K562 (cell line): ENCODE results near the gene BAHD1. TPM values are rescaled to one million over a fixed set of nuclear protein-coding genes. Genes with fewer than 3 reads are reported as not detected.

Source experiments
- ATAC-seq: fragments of 200-7000 bp; cut with Tn5 transposase; 3 replicates; pipeline ENCODE4 v1.9.1; 2020; ENCODE audit warnings: moderate library complexity
- BruUV-seq: library from RNA; stranded (reverse); fragments of 400-500 nt; replicated peaks from 2 replicates; lab custom pipeline; 2021; lab: Mats Ljungman, UMichigan
- CTCF ChIA-PET: fragments of 300-600 bp; formaldehyde crosslinking; extraction: SDS; loops from one replicate; lab custom pipeline; 2021; ENCODE audit warnings: low intra/inter-chr PET ratio; lab: Yijun Ruan, JAX
- POLR2A ChIA-PET: fragments of 300-600, 350-650 bp; sonication (Branson Sonifier 250); formaldehyde crosslinking; extraction: SDS; loops from one replicate; lab custom pipeline; 2021; ENCODE audit warnings: antibody characterized with exemption, inconsistent platforms; lab: Yijun Ruan, JAX
- DNase-seq, 4 experiments: peaks; one replicate each; pipeline versions ENCODE4 v3.0.0 to v3.0.0-alpha.2; 2011 to 2018; ENCODE audit warnings: low spot score in 3 of 4, mixed read lengths in 3 of 4; ENCODE audit errors: extremely low read depth in 1 of 4
- FAIRE-seq: peaks from 2 replicates; lab custom pipeline; 2011; peaks lifted over from hg19 to GRCh38; lab: Jason Lieb, UNC
- H2AFZ ChIP-seq: 2 replicates; pipeline ENCODE4 v1.6.0; 2011; ENCODE audit warnings: low read depth, low read length, control low read depth, inconsistent platforms
- H3K27ac ChIP-seq: fragments of 200-600 bp; 3 replicates; pipeline ENCODE4 v1.8.0; 2011; ENCODE audit warnings: low read depth, mild to moderate bottlenecking, control low read depth, inconsistent platforms, low read length, moderate library complexity, mixed read lengths; ENCODE audit errors: extremely low read depth
- H3K27me3 ChIP-seq, 2 experiments: fragments of 300-600 bp in 1 of 2; 2 replicates in 1 of 2; 3 replicates in 1 of 2; pipeline versions ENCODE4 v1.6.0 to v1.8.0; 2011; ENCODE audit warnings: inconsistent platforms in 2 of 2, low read length in 2 of 2, mild to moderate bottlenecking in 1 of 2, mixed read lengths in 1 of 2, moderate library complexity in 1 of 2; ENCODE audit not compliant: control insufficient read depth in 2 of 2, insufficient read depth in 2 of 2
- H3K36me3 ChIP-seq: fragments of 300-600 bp; 3 replicates; pipeline ENCODE4 v1.8.0; 2011; ENCODE audit warnings: mild to moderate bottlenecking, low read length, inconsistent platforms; ENCODE audit not compliant: control insufficient read depth, insufficient read depth
- H3K4me1 ChIP-seq, 2 experiments: fragments of 200-600 bp in 1 of 2; replicated peaks in 1 of 2; 2 replicates in 1 of 2; 3 replicates in 1 of 2; pipeline versions ENCODE4 v1.5.1 to v1.8.0; 2011; ENCODE audit warnings: inconsistent platforms in 2 of 2, low read length in 2 of 2, mild to moderate bottlenecking in 1 of 2, mixed read lengths in 1 of 2, moderate library complexity in 1 of 2; ENCODE audit not compliant: control insufficient read depth in 2 of 2, insufficient read depth in 2 of 2
- H3K4me2 ChIP-seq: 2 replicates; pipeline ENCODE4 v1.6.1; 2011; ENCODE audit warnings: low read length, control low read depth, inconsistent platforms, mixed read lengths; ENCODE audit not compliant: insufficient read depth
- H3K4me3 ChIP-seq: fragments of 200-600 bp; sonication (generic), shearing (Covaris generic); 2 replicates; pipeline ENCODE4 v1.5.1; 2016; ENCODE audit warnings: control low read depth, inconsistent platforms
- H3K79me2 ChIP-seq: fragments of 200-600 bp; 3 replicates; pipeline ENCODE4 v1.8.0; 2011; ENCODE audit warnings: low read length, inconsistent platforms; ENCODE audit not compliant: control insufficient read depth, insufficient read depth
- H3K9ac ChIP-seq, 2 experiments: 2 replicates each; pipeline versions ENCODE4 v1.6.0 to v1.6.1; 2011; ENCODE audit warnings: low read depth in 2 of 2, low read length in 2 of 2, control low read depth in 1 of 2, inconsistent platforms in 1 of 2, mild to moderate bottlenecking in 1 of 2, mixed read lengths in 1 of 2; ENCODE audit not compliant: insufficient read depth in 1 of 2
- H3K9me1 ChIP-seq: one replicate; pipeline ENCODE4 v1.6.0; 2011; ENCODE audit warnings: inconsistent platforms, mild to moderate bottlenecking, low read length, moderate library complexity; ENCODE audit not compliant: control insufficient read depth, insufficient read depth
- H3K9me3 ChIP-seq: replicated peaks from 2 replicates; pipeline ENCODE4 v1.5.1; 2011; ENCODE audit warnings: low read depth, low read length, inconsistent platforms; ENCODE audit not compliant: control insufficient read depth, insufficient read depth
- H4K20me1 ChIP-seq: replicated peaks from 2 replicates; pipeline ENCODE4 v1.6.1; 2011; ENCODE audit warnings: low read length, inconsistent platforms, mixed read lengths; ENCODE audit not compliant: control insufficient read depth, insufficient read depth
- HDGF ChIP-seq: fragments of 450-650 bp; IDR thresholded peaks from 2 replicates; pipeline ENCODE4 v1.6.1; 2016
- KDM5B ChIP-seq: fragments of 200-600 bp; sonication (generic); IDR thresholded peaks from 2 replicates; pipeline ENCODE4 v1.6.1; 2012; ENCODE audit warnings: low read depth, mild to moderate bottlenecking, moderate library complexity, low read length, control low read depth, inconsistent platforms; ENCODE audit not compliant: insufficient replicate concordance
- MAFG ChIP-seq: fragments of 450-650 bp; conservative IDR thresholded peaks from 2 replicates; pipeline ENCODE4 v1.6.1; 2016; ENCODE audit warnings: missing genetic modification characterization, missing compliant biosample characterization
- MAZ ChIP-seq, 2 experiments: fragments of 450-650 bp in 1 of 2; sonication (generic) in 1 of 2; formaldehyde crosslinking; IDR thresholded peaks in 1 of 2; conservative IDR thresholded peaks in 1 of 2; 2 replicates each; pipeline versions ENCODE4 v1.4.0 to v1.5.0; 2020; ENCODE audit warnings: mild to moderate bottlenecking in 1 of 2, missing genetic modification reagents in 1 of 2
- NFE2 ChIP-seq: IDR thresholded peaks from 2 replicates; pipeline ENCODE4 v1.6.1; 2014; ENCODE audit warnings: antibody characterized with exemption, low read depth
- NFRKB ChIP-seq: fragments of 450-650 bp; IDR thresholded peaks from 2 replicates; pipeline ENCODE4 v1.6.1; 2016; ENCODE audit warnings: low read depth
- NONO ChIP-seq, 2 experiments: fragments of 200-400 bp in 1 of 2; fragments of 450-650 bp in 1 of 2; formaldehyde crosslinking in 1 of 2; IDR thresholded peaks; 2 replicates each; pipeline ENCODE4 v1.6.1; 2017; ENCODE audit warnings: low read depth in 2 of 2, mild to moderate bottlenecking in 2 of 2, moderate library complexity in 2 of 2, low read length in 1 of 2
- NRF1 ChIP-seq, 2 experiments: fragments of 450-650 bp; IDR thresholded peaks in 1 of 2; conservative IDR thresholded peaks in 1 of 2; 2 replicates each; pipeline ENCODE4 v1.6.1; 2014; ENCODE audit warnings: mild to moderate bottlenecking in 2 of 2
- PHF8 ChIP-seq: fragments of 200-600 bp; sonication (generic); IDR thresholded peaks from 2 replicates; pipeline ENCODE4 v1.6.1; 2012; ENCODE audit warnings: mixed run types, mild to moderate bottlenecking, inconsistent platforms, low read length, moderate library complexity, borderline replicate concordance
- RBFOX2 ChIP-seq: fragments of 200-400 bp; formaldehyde crosslinking; IDR thresholded peaks from 2 replicates; pipeline ENCODE4 v1.6.1; 2017; ENCODE audit warnings: low read depth, mild to moderate bottlenecking, low read length, moderate library complexity
- SUPT5H ChIP-seq: fragments of 450-650 bp; IDR thresholded peaks from 2 replicates; pipeline ENCODE4 v1.6.1; 2016
- TBL1XR1 ChIP-seq, 2 experiments: IDR thresholded peaks; 2 replicates each; pipeline ENCODE4 v1.6.1; 2012; ENCODE audit warnings: improper control_type of control experiment in 2 of 2, low read length in 2 of 2, mild to moderate bottlenecking in 1 of 2
- ZC3H4 ChIP-seq: sonication (generic); formaldehyde crosslinking; IDR thresholded peaks from 2 replicates; pipeline ENCODE4 v1.9.0; 2021; ENCODE audit warnings: missing genetic modification reagents, borderline replicate concordance
- ZFX ChIP-seq: sonication (generic); formaldehyde crosslinking; IDR thresholded peaks from 2 replicates; pipeline ENCODE4 v1.8.0; 2022; ENCODE audit warnings: mild to moderate bottlenecking, missing genetic modification reagents, moderate library complexity
- WGBS: fragments of 100-300 bp; shearing (Covaris generic); methylation state at CpG from one replicate; pipeline ENCODE4 v1.1.6; 2016; ENCODE audit warnings: low coverage, mixed read lengths; ENCODE audit not compliant: insufficient coverage; ENCODE audit errors: missing lambda C conversion rate; 5-methylcytosine and 5-hydroxymethylcytosine counted together
- in situ Hi-C: fragments of 300-500 bp; cut with MboI; formaldehyde crosslinking; loops from 4 replicates; pipeline ENCODE4 v1.15.0; 2018; ENCODE audit warnings: inconsistent platforms, mixed read lengths
- intact Hi-C: fragments of 100-400 bp; cut with micrococcal nuclease; formaldehyde crosslinking; loops from 2 replicates; pipeline ENCODE4 v1.14.2; 2022
- polyA plus RNA-seq, 8 experiments: library from polyadenylated mRNA; depleted of rRNA in 4 of 8; stranded (reverse) in 5 of 8; unstranded in 3 of 8; fragments of >200 nt; fragmentation: Nextera tagmentation in 2 of 8; fragmentation: Illumina TruSeq in 1 of 8; extraction: Ambion mirVana in 2 of 8; extraction: Trizol in 1 of 8; gene quantifications; 2 replicates each; pipeline versions ENCODE4 v1.2.1 to v1.2.3, GENCODE V29; 2011 to 2014; ENCODE audit warnings: inconsistent platforms in 1 of 8, missing spikeins in 1 of 8
- total RNA-seq, 7 experiments: library from RNA; depleted of rRNA in 6 of 7; stranded (reverse); fragments of >200 nt in 6 of 7; fragmentation: Illumina TruSeq in 2 of 7; extraction: Trizol in 2 of 7; gene quantifications; 2 replicates each; pipeline versions ENCODE4 v1.2.1 to v1.2.3, GENCODE V29; 2011 to 2021; ENCODE audit warnings: low replicate concordance in 1 of 7
- TF ChIP-seq, protein P1 (sequence below), 2 experiments: fragments of 450-650 bp; IDR thresholded peaks; 2 replicates each; pipeline ENCODE4 v1.6.1; 2018; ENCODE audit warnings: mild to moderate bottlenecking in 2 of 2, low read depth in 1 of 2; ENCODE audit not compliant: partially characterized antibody in 2 of 2
- TF ChIP-seq, protein P2 (sequence below), 3 experiments: fragments of 200-800 bp in 1 of 3; sonication (Bioruptor generic) in 1 of 3; sonication (generic) in 1 of 3; formaldehyde crosslinking in 1 of 3; IDR thresholded peaks; 2 replicates each; pipeline versions ENCODE4 v1.6.1 to v1.8.0; 2016 to 2022; ENCODE audit warnings: mild to moderate bottlenecking in 2 of 3, missing compliant biosample characterization in 2 of 3, missing genetic modification characterization in 2 of 3, missing genetic modification reagents in 1 of 3

The BAHD1 gene
- total and polyA plus RNA-seq, 9 of the 15 experiments (the other 6 are each of a cell fraction or from before 2014, with no cell fraction given): 0.55 to 38.5 (median 11.5) TPM

DNA sequence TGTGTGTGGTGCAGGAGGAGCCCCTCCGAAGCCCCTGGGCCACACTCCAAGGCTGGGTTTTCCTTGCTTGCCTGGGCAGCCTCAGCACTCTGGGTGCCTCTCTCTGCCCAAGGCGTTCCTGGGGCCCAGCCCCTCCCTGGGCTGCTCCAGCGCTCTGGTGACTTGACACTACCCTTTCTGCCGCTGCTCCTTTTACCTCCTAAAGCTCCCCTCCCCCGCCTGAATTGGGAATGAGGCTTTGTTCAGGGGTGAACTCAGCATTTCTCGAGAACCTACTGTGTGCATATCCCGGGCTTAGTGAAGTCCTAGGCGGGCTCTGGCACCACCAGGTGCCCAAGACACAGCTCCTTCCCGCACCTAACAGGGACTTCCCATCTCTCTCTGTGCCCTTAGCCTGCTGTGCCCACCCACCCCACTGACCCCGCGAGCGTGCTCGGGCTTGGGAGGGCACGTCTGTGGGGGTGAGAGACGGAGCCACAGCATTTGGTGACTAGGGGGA is 1.2 kb upstream of the BAHD1 start:
- Histone ChIP-seq H3K9me1 (peaks cover 4% of the 10 kb centered on the region), H3K79me2 (peaks cover 60% of the 10 kb centered on the region), H3K9me3 (no peaks in the 10 kb centered on the region), H3K36me3 (peaks cover 13% of the 10 kb centered on the region; the same call in 2 of the 3 replicates), H2AFZ (peak overlapping the region; percentile 85), H3K27me3 (no peaks in the 10 kb centered on the region), H3K9ac (peak overlapping the region; percentile 81 to 88), H3K4me3 (peak overlapping the region; percentile 80), H4K20me1 (peaks cover 20% of the 10 kb centered on the region), H3K4me2 (peak overlapping the region; percentile 85), H3K27ac (peak overlapping the region; percentile 78), H3K4me1 (peaks cover 59 to 77% of the 10 kb centered on the region in 2 experiments)
- POLR2A ChIA-PET: interaction anchor here (0.5 to 8.4 kb wide), 7 partner anchors 10 to 170 kb away, joined by 3 to 89 read pairs (median 4); no protein-coding TSS in a partner anchor
- intact Hi-C loops (no loop called here), in situ Hi-C loops (no loop called here)
- CTCF ChIA-PET: no interaction called here
- peak; percentile 35 to 78 (median 56) for DNase-seq
- no peak for FAIRE-seq
- BruUV-seq: no TSS peak
- peak; percentile 45 for ATAC-seq
- WGBS: under 1% methylated on average over 15 of the region's 15 CpGs
- no peak for TF ChIP-seq NONO (IDR thresholded peaks at IDR 0.05; ENCODE audit: low read depth in 2 of 2, low read length in 1 of 2)
- TF ChIP-seq NRF1 (conservative IDR thresholded peaks at IDR 0.05 in 1 of 2, IDR thresholded peaks at IDR 0.05 in 1 of 2): peak; percentile 36 to 45; a peak in 2 of 4 replicates
- TF ChIP-seq MAFG: 0 out of 2 replicates have a peak, but pooled peaks have one; percentile 14
- TF ChIP-seq MAZ (CRISPR knock-in tag; conservative IDR thresholded peaks at IDR 0.05 in 1 of 2, IDR thresholded peaks at IDR 0.05 in 1 of 2): 0 out of 4 replicates have a peak, but pooled peaks of 1 of the 2 experiments have one; percentile 10
- TF ChIP-seq, protein P1, sequence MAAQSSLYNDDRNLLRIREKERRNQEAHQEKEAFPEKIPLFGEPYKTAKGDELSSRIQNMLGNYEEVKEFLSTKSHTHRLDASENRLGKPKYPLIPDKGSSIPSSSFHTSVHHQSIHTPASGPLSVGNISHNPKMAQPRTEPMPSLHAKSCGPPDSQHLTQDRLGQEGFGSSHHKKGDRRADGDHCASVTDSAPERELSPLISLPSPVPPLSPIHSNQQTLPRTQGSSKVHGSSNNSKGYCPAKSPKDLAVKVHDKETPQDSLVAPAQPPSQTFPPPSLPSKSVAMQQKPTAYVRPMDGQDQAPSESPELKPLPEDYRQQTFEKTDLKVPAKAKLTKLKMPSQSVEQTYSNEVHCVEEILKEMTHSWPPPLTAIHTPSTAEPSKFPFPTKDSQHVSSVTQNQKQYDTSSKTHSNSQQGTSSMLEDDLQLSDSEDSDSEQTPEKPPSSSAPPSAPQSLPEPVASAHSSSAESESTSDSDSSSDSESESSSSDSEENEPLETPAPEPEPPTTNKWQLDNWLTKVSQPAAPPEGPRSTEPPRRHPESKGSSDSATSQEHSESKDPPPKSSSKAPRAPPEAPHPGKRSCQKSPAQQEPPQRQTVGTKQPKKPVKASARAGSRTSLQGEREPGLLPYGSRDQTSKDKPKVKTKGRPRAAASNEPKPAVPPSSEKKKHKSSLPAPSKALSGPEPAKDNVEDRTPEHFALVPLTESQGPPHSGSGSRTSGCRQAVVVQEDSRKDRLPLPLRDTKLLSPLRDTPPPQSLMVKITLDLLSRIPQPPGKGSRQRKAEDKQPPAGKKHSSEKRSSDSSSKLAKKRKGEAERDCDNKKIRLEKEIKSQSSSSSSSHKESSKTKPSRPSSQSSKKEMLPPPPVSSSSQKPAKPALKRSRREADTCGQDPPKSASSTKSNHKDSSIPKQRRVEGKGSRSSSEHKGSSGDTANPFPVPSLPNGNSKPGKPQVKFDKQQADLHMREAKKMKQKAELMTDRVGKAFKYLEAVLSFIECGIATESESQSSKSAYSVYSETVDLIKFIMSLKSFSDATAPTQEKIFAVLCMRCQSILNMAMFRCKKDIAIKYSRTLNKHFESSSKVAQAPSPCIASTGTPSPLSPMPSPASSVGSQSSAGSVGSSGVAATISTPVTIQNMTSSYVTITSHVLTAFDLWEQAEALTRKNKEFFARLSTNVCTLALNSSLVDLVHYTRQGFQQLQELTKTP (IDR thresholded peaks at IDR 0.05; ENCODE audit: low read depth in 1 of 2, partially characterized antibody in 2 of 2): peak in 1 of 2 experiments; percentile 16
- TF ChIP-seq RBFOX2: peak; percentile 63
- TF ChIP-seq PHF8: peak; percentile 29; the same call in 1 of the 2 replicates
- TF ChIP-seq SUPT5H: 0 out of 2 replicates have a peak, but pooled peaks have one; percentile 52
- TF ChIP-seq ZC3H4 (CRISPR knock-in tag): peak; percentile 82; the same call in 1 of the 2 replicates
- peak; percentile 59 for TF ChIP-seq NFE2
- peak; percentile 37; the same call in 1 of the 2 replicates for TF ChIP-seq ZFX (CRISPR knock-in tag)
- 0 out of 2 replicates have a peak, but pooled peaks have one; percentile 13 for TF ChIP-seq HDGF
- peak; percentile 5 for TF ChIP-seq KDM5B
- TF ChIP-seq, protein P2, sequence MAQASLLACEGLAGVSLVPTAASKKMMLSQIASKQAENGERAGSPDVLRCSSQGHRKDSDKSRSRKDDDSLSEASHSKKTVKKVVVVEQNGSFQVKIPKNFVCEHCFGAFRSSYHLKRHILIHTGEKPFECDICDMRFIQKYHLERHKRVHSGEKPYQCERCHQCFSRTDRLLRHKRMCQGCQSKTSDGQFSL (CRISPR knock-in tag; IDR thresholded peaks at IDR 0.05): no peak
- TF ChIP-seq, protein P2 (tag; IDR thresholded peaks at IDR 0.05): 0 out of 4 replicates have a peak, but pooled peaks of 1 of the 2 experiments have one; percentile 13
- no peak for TF ChIP-seq TBL1XR1 (IDR thresholded peaks at IDR 0.05; ENCODE audit: low read length in 2 of 2)
- 0 out of 2 replicates have a peak, but pooled peaks have one; percentile 34 for TF ChIP-seq NFRKB
